ENCODE results near the gene FSTL4.

GRCh38 chr5:133478199-133478985 is 133.9 kb downstream of the FSTL4 start:
- no peak for TF ChIP-seq EZH2 (IDR thresholded peaks at IDR 0.05; ENCODE audit: low read depth, unreplicated experiment)
- no peak for TF ChIP-seq CTCF (conservative IDR thresholded peaks at IDR 0.05; ENCODE audit: low read depth in 2 of 2)
- TF ChIP-seq REST (IDR thresholded peaks at IDR 0.05; ENCODE audit: unreplicated experiment), result no peak
- no peak for TF ChIP-seq POLR2AphosphoS5 (IDR thresholded peaks at IDR 0.05; ENCODE audit: low read depth)
- no peak for TF ChIP-seq CREB1 (CRISPR knock-in tag; IDR thresholded peaks at IDR 0.05; ENCODE audit: low read depth)
